GM19397 (cell line): Measurements from ENCODE around the gene SLC16A6.
"Not testable (repeated sequence)": the region's sequence is repeated elsewhere in the genome, so short reads cannot be mapped to it uniquely, and the experiment has no call there.

Experiments
- ATAC-seq: cut with Tn5 transposase; IDR thresholded peaks from one replicate; pipeline ENCODE4 v1.9.1; 2021; ENCODE audit warnings: mild to moderate bottlenecking, moderate library complexity; ENCODE audit not compliant: unreplicated experiment

Gene SLC16A6

DNA sequence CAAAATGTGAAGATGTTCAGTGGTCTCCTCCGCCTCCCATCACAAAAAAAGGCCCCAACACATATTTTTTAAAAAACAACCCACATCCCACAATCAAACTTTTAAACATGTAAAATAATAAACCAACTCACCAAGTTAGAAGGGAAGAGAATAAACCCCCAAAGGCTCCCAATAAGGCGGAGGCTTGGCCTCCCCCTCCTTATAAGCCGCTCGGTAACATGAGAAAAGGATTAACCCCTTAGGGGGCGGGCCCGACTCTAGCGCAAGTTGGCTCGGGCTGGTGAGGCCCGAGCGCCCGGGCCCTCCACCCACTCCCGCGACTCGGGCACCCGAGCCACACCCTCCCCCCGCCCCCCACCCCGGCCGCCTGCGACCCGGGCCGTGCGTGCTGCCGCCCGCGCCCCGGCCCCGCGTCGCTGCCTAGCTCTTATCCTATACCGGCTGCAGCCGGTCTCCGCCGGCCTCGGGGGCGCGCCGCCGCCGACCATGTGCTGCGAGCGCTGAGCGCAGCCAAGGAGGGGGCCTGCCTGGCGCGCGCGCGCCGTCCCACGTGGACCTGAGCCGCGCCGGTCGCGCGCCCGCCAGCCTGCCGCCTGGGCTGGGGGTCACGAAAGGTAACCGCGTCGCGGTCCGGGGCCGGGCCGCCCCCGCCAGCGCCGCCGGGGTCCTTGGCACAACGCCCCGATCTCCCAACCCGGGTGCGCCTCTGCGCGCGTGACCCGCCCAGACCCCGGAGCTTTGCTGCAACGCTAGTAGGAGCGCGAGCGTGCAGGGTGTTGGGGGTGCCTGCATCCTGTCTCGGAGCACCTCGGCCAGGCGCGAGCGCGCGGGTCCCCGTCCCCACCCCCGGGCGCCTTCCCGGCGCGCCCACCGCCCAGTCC lies at the start of gene SLC16A6, which contains the start of gene ARSG:
Gene SLC16A6 (minus strand): TSS at position 173 of the 881 bp plus-strand sequence. CDS start 12,807 bp downstream, outside the sequence.
Gene ARSG (plus strand): TSS at position 541 of the 881 bp plus-strand sequence. CDS start 15,999 bp downstream, outside the sequence.
- peak; percentile 59 for ATAC-seq

- ATAC-seq = no peak
These were observed 43.5 kb upstream of the SLC16A6 start for GRCh38 chr17:68334393-68334792.

GRCh38 chr17:68331932-68332331 lies 41.0 kb upstream of the SLC16A6 start:
- not testable (repeated sequence) for ATAC-seq

GRCh38 chr17:68329331-68329730 lies 38.4 kb upstream of the SLC16A6 start:
- no peak for ATAC-seq

GRCh38 chr17:68328676-68329075 lies 37.7 kb upstream of the SLC16A6 start:
- no peak for ATAC-seq

DNA sequence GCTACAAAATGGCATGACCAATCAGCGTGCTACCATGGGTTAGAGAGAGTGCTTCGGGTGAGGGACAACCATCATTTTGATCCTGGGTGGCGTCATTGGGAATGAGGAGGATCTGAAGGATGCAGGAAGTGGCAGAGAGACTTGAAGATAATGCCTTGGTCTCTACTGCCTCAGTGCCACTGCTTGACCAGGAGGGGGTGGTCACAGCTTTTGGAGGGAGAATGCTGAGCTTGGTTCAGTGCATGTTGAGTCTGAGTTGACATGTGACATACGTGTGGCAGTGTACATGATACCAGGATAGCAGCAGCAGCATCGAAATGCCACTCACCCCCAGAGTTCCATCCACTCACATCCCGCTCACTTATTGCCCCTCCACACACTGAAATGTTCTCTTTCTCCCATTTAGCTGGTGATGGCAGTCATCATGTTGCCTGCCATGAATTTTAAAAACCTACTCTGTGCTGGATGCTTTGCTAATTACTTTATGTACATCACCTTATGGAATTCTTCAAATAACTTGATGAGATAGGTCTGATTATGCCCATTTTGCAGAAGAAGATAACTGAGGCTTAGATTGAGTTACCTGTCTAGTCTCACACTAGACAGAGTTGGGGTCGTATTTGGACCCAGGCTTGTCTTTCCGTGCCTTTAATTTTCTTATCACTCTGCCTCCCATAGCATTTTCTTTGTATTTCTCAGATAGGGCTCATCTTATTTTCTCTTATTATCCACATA lies 37.1 kb upstream of the SLC16A6 start:
- no peak for ATAC-seq

GRCh38 chr17:68326681-68327080 lies 35.8 kb upstream of the SLC16A6 start:
- no peak for ATAC-seq

- ATAC-seq = no peak
These were observed 35.0 kb upstream of the SLC16A6 start for GRCh38 chr17:68325961-68326360.

GRCh38 chr17:68324654-68325336 lies 33.9 kb upstream of the SLC16A6 start:
- no peak for ATAC-seq

DNA sequence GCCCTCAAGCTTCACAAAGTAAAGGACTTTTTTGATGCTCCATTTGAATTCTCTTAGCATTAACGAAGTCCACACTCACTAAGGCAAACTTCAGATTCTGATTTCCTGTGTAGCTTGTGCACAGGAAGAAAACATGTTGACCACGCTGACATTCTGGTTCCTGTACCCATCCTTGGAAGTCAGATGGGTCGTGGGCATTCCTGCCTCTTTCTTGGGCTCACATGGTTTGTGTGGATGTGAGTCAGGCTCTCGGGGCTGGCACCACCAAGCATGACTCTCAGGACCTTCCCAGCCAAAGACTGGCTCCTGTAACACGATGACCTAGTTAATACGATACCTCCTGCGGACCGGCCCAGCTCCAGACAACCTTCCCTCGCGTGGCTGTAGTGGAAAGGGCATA lies 33.2 kb upstream of the SLC16A6 start:
- ATAC-seq = no peak

DNA sequence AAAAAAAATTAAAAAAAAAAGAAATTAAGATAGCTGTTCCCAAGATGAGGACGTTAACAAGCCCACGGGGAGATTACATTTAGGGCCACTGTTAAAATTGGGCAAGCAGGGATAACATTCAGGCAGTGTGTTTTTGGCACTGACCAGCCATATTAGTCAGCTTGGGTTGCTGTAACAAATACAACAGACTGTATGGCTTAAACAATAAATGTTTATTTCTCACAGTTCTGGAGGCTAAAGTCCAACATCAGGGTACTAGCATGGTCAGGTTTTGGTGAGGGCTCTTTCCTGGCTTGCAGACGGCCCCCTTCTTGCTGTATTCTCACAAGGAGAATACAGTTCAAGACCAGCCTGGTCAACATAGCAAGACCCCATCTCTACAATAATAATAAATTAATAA lies 31.7 kb upstream of the SLC16A6 start:
- ATAC-seq = no peak

DNA sequence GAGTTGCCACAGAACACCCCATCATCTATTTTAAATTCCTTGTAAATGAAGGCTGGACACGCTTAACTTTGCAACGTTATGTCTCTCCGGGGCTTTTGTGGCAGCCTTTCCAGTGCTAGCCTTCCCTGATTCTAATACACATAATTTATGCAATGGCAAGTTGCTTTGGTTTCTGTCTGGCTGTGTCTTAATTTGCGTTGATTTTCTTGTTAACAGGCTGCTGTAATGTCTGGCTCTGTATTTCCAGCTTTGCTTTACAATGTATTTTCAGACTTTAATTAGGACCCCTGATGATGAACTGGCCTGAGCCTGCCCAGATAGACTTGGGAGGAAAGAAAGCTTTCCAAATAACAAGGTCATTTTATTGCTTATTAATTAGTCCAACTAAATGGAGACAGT lies 30.6 kb upstream of the SLC16A6 start:
- no peak for ATAC-seq

GRCh38 chr17:68320943-68321555 lies 30.1 kb upstream of the SLC16A6 start:
- ATAC-seq = no peak

GRCh38 chr17:68320311-68320865 lies 29.5 kb upstream of the SLC16A6 start:
- ATAC-seq = no peak

GRCh38 chr17:68319410-68320162 lies 28.7 kb upstream of the SLC16A6 start:
- no peak for ATAC-seq

- ATAC-seq = no peak
These were observed 27.4 kb upstream of the SLC16A6 start for GRCh38 chr17:68318103-68318991.

GRCh38 chr17:68317458-68317857 lies 26.5 kb upstream of the SLC16A6 start:
- ATAC-seq = no peak

DNA sequence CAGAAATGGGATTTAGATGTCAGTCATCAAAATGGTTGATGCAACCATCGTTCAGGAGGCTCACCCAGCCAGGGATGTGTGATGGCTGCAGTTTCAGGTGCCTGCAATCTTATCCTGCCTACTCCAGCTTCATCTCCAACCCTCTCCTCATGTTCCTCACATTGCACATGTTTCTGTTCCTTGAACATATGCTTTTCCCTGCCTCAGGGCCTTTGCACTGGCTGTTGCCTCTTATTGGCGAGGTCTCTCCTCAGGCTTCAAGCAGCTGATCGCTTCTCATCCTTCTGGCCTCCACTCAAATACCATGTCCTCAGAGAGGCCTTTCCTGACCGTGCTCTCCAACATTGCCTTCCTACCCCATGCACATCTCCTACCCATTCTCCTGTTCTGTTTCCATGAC lies 25.0 kb upstream of the SLC16A6 start:
- no peak for ATAC-seq
